ENCODE results near the gene GTF3C5. TPM values are rescaled to one million over a fixed set of nuclear protein-coding genes. Genes with fewer than 3 reads are reported as not detected.

GTF3C5 gene
- total and polyA plus RNA-seq, 2 donors (not counting 1 experiment from before 2014, with no cell fraction given), result 32.2 to 32.4 TPM

GRCh38 chr9:133003671-133004090, 27.1 kb upstream of the GTF3C5 start:
- H3K9me3 ChIP-seq (ENCODE audit: control insufficient read depth, insufficient read depth, low read depth, low read length), result no peaks in the 10 kb centered on the region
- no peaks in the 10 kb centered on the region for H3K4me1 ChIP-seq (ENCODE audit: control insufficient read depth, extremely low read depth, insufficient read depth, low read length)
- H3K27me3 ChIP-seq (ENCODE audit: control insufficient read depth, insufficient read depth, low read length), result peaks cover 15% of the 10 kb centered on the region
- H3K79me2 ChIP-seq (ENCODE audit: control insufficient read depth, insufficient read depth, low read length), result no peaks in the 10 kb centered on the region
- no peak for DNase-seq (ENCODE audit: low read depth in 2 of 2)
- no peak overlapping the region for H2AFZ ChIP-seq (ENCODE audit: low read length)
- H3K4me3 ChIP-seq (replicated peaks in 1 of 4; ENCODE audit: control extremely low read depth in 1 of 4, insufficient read depth in 1 of 4, low read depth in 3 of 4, low read length in 4 of 4), result no peak overlapping the region
- TF ChIP-seq EZH2 (IDR thresholded peaks at IDR 0.05; ENCODE audit: low read length, missing control alignments), result no peak
- no peak for TF ChIP-seq CTCF (conservative IDR thresholded peaks at IDR 0.05 in 1 of 2, IDR thresholded peaks at IDR 0.05 in 1 of 2; ENCODE audit: low read depth in 1 of 2, low read length in 2 of 2)
- no peak overlapping the region for H3K27ac ChIP-seq (ENCODE audit: insufficient read depth, low read length)
- no peak overlapping the region for H3K4me2 ChIP-seq (ENCODE audit: extremely low read depth, insufficient read depth, low read length)
- no peaks in the 10 kb centered on the region for H3K36me3 ChIP-seq (ENCODE audit: control insufficient read depth, insufficient read depth, low read length)
- H3K9ac ChIP-seq (ENCODE audit: insufficient read depth, low read length), result no peak overlapping the region
- H4K20me1 ChIP-seq (ENCODE audit: control insufficient read depth, extremely low read depth, insufficient read depth, low read length), result no peaks in the 10 kb centered on the region

DNA sequence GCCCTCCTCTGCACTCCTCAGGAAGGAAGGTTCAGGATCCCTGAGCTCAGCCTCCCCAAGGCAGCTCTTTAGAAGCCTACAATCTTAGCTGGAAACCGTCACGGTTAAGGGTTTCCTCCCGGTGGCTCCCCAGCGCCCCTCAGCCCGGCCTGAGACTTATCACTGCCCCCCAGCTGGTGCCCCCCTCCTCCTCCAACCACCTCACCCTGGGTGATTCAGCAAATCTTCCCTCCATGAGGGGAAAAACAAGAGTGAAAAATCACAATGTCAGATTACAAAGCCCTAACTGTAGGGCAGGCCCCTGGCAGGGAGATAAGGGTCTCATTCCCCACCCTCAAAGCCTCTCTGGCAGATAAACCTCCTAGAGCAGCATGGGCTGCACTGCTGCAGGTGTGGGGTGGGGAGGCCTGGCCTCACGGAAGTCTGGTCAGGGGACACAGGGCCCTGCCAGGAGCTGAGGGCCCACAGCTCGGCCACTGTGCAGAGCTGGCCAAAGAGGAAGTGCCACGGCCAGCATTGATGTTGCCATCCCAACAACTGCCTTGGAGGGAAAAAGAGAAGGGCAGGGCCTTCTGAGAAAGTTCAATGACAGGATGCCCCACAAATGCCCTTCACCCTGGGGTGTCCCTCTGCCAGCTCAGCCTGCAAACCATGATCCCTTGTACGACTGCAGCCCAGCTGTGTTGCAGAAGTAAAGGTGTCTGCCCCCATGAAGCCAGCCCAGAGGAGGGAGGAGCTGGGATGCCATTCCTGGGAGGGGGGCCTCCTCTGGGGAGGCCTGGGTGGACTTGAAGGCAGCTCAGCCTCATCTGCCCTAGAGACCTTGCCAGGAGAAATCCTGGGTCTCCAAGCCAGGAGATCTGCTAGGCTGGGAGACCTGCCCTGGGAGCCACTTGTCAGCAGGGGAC, 26.5 kb upstream of the GTF3C5 start:
- H3K27me3 ChIP-seq (ENCODE audit: control insufficient read depth, insufficient read depth, low read length), result peaks cover 15% of the 10 kb centered on the region
- no peaks in the 10 kb centered on the region for H3K79me2 ChIP-seq (ENCODE audit: control insufficient read depth, insufficient read depth, low read length)
- H3K27ac ChIP-seq (ENCODE audit: insufficient read depth, low read length), result no peak overlapping the region
- H3K9me3 ChIP-seq (ENCODE audit: control insufficient read depth, insufficient read depth, low read depth, low read length), result no peaks in the 10 kb centered on the region
- H3K36me3 ChIP-seq (ENCODE audit: control insufficient read depth, insufficient read depth, low read length), result no peaks in the 10 kb centered on the region
- H3K4me2 ChIP-seq (ENCODE audit: extremely low read depth, insufficient read depth, low read length), result no peak overlapping the region
- no peak overlapping the region for H2AFZ ChIP-seq (ENCODE audit: low read length)
- DNase-seq (ENCODE audit: low read depth in 2 of 2), result no peak
- no peaks in the 10 kb centered on the region for H3K4me1 ChIP-seq (ENCODE audit: control insufficient read depth, extremely low read depth, insufficient read depth, low read length)
- no peaks in the 10 kb centered on the region for H4K20me1 ChIP-seq (ENCODE audit: control insufficient read depth, extremely low read depth, insufficient read depth, low read length)
- H3K9ac ChIP-seq (ENCODE audit: insufficient read depth, low read length), result no peak overlapping the region
- H3K4me3 ChIP-seq (replicated peaks in 1 of 4; ENCODE audit: control extremely low read depth in 1 of 4, insufficient read depth in 1 of 4, low read depth in 3 of 4, low read length in 4 of 4), result no peak overlapping the region
- TF ChIP-seq CTCF (conservative IDR thresholded peaks at IDR 0.05 in 1 of 2, IDR thresholded peaks at IDR 0.05 in 1 of 2; ENCODE audit: low read depth in 1 of 2, low read length in 2 of 2) (no peak), EZH2 (IDR thresholded peaks at IDR 0.05; ENCODE audit: low read length, missing control alignments) (no peak)

DNA sequence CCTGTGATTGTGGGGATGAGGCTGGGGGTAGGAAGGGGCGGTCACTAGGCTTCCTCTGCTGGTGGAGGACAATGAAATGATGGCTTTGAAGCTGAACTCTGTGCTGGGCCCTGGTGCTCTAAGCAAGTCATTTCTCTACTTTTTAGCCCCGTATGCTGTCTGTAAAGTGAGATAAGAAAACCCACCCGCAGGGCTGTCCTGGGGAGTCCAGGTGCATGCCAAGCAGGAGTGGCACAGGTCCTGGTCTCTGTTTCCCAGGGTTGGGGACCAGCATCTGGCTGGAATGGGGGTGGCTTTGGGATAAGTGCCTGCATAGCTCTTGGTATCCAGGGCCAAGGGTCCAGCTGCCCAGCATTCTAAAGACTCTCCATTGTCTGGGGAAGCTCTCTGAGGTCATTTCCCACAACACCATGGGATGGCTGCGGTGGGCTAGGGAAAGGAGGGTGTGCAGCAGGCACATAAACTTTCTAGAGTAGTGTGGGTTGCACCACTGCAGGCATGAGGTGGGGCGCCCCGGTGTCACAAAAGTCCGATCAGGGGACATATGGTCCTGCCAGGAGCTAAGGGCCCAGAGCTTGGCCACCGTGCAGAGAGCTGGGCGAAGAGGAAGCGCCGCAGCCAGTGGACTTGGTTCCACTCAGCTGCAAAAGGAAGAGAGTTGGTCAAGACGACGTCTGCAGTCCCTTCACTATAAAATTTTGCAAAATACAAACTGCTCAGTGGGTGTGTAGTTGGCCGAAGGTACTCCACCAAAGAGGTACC, 25.6 kb upstream of the GTF3C5 start:
- no peak overlapping the region for H3K27ac ChIP-seq (ENCODE audit: insufficient read depth, low read length)
- no peak overlapping the region for H3K9ac ChIP-seq (ENCODE audit: insufficient read depth, low read length)
- no peak overlapping the region for H3K4me3 ChIP-seq (replicated peaks in 1 of 4; ENCODE audit: control extremely low read depth in 1 of 4, insufficient read depth in 1 of 4, low read depth in 3 of 4, low read length in 4 of 4)
- no peaks in the 10 kb centered on the region for H3K4me1 ChIP-seq (ENCODE audit: control insufficient read depth, extremely low read depth, insufficient read depth, low read length)
- DNase-seq (ENCODE audit: low read depth in 2 of 2), result no peak
- no peak for TF ChIP-seq CTCF (conservative IDR thresholded peaks at IDR 0.05 in 1 of 2, IDR thresholded peaks at IDR 0.05 in 1 of 2; ENCODE audit: low read depth in 1 of 2, low read length in 2 of 2)
- TF ChIP-seq EZH2 (IDR thresholded peaks at IDR 0.05; ENCODE audit: low read length, missing control alignments), result no peak
- no peaks in the 10 kb centered on the region for H3K36me3 ChIP-seq (ENCODE audit: control insufficient read depth, insufficient read depth, low read length)
- peaks cover 19% of the 10 kb centered on the region for H3K27me3 ChIP-seq (ENCODE audit: control insufficient read depth, insufficient read depth, low read length)
- H3K4me2 ChIP-seq (ENCODE audit: extremely low read depth, insufficient read depth, low read length), result no peak overlapping the region
- H2AFZ ChIP-seq (ENCODE audit: low read length), result no peak overlapping the region
- H3K9me3 ChIP-seq (ENCODE audit: control insufficient read depth, insufficient read depth, low read depth, low read length), result no peaks in the 10 kb centered on the region
- H4K20me1 ChIP-seq (ENCODE audit: control insufficient read depth, extremely low read depth, insufficient read depth, low read length), result no peaks in the 10 kb centered on the region
- H3K79me2 ChIP-seq (ENCODE audit: control insufficient read depth, insufficient read depth, low read length), result no peaks in the 10 kb centered on the region
